MM.1S (cell line): ENCODE results near the gene CLDND2.

Experiments used
- EZH2phosphoT487 ChIP-seq: fragments of 300-600 bp; sonication (generic); IDR thresholded peaks from 2 replicates; pipeline ENCODE4 v1.6.1; 2018; ENCODE audit warnings: antibody characterized with exemption, low read length
- TF ChIP-seq, protein P1 (sequence below): fragments of 300-600 bp; sonication (generic); IDR thresholded peaks from 2 replicates; pipeline ENCODE4 v1.5.1; 2016; ENCODE audit warnings: antibody characterized with exemption, low read length, mixed read lengths

DNA sequence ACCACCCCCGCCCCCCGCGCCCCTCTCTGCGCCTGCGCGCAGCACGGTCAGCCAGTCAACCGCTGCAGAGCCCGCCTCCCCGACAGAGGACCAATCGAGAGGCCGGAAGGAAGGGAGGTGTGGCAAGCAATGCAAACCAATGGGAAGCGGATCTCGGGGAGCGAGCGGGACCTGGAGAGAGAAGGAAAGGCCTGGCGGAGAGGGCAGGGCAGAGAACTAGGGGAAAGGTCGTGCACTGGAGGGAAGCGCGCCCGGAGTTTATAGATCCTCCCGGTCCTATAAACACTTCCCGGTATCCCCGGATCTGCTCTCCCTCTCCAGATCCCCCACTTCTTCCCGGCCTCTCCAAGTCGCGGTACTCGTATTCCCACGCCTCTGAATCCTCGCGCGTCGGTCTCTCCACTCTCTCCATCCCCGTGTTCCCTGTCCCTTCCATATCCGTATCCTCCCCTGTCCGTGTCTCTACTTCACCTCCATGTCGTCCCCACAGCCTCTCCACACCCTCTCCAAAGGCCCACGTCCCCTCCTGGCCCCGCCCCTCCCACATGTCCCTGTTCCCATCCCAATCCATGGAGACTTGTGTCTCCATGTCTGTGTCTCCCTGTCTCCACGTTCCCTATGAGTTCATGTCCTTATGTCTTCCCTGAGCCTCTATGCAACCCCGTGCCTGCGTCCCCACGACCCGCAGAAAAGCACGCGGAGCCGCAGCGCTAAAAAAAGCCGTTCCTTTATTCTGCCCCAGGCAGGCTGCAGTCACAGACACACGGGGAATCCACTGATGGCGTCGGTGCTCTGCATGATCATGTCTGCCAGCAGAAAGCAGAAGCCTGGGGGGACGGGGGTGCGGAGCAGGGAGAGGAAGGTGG, 2.2 kb downstream of the CLDND2 start:
- TF ChIP-seq, protein P1, sequence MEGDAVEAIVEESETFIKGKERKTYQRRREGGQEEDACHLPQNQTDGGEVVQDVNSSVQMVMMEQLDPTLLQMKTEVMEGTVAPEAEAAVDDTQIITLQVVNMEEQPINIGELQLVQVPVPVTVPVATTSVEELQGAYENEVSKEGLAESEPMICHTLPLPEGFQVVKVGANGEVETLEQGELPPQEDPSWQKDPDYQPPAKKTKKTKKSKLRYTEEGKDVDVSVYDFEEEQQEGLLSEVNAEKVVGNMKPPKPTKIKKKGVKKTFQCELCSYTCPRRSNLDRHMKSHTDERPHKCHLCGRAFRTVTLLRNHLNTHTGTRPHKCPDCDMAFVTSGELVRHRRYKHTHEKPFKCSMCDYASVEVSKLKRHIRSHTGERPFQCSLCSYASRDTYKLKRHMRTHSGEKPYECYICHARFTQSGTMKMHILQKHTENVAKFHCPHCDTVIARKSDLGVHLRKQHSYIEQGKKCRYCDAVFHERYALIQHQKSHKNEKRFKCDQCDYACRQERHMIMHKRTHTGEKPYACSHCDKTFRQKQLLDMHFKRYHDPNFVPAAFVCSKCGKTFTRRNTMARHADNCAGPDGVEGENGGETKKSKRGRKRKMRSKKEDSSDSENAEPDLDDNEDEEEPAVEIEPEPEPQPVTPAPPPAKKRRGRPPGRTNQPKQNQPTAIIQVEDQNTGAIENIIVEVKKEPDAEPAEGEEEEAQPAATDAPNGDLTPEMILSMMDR, result no peak
- TF ChIP-seq EZH2phosphoT487, result no peak
